Measurements from ENCODE around the gene ME3.
A peak's percentile ranks its signal among the peaks of the same experiment; 100 is the strongest.

The ME3 gene

GRCh38 chr11:86672007-86672621 lies at the start of gene ME3:
Gene ME3, minus strand, starts transcription at chr11:86672616.
- DNase-seq: peak in 1 of 2 donors; percentile 58

GRCh38 chr11:86722006-86722405 lies 49.6 kb upstream of the ME3 start:
- DNase-seq: no peak

- DNase-seq: no peak
Measured at GRCh38 chr11:86720546-86720945, 48.1 kb upstream of the ME3 start.

GRCh38 chr11:86719781-86720463 lies 47.5 kb upstream of the ME3 start:
- no peak for DNase-seq

- no peak for DNase-seq
Measured at GRCh38 chr11:86718999-86719398, 46.6 kb upstream of the ME3 start.

GRCh38 chr11:86718521-86718920 lies 46.1 kb upstream of the ME3 start:
- no peak for DNase-seq

- no peak for DNase-seq
Measured at GRCh38 chr11:86717817-86718501, 45.5 kb upstream of the ME3 start.

- no peak for DNase-seq
Measured at GRCh38 chr11:86715611-86716010, 43.2 kb upstream of the ME3 start.

GRCh38 chr11:86713552-86713951 lies 41.1 kb upstream of the ME3 start:
- no peak for DNase-seq

- no peak for DNase-seq
Measured at GRCh38 chr11:86710936-86711335, 38.5 kb upstream of the ME3 start.

- no peak for DNase-seq
Measured at GRCh38 chr11:86708669-86709068, 36.3 kb upstream of the ME3 start.

- DNase-seq: no peak
Measured at GRCh38 chr11:86706338-86707131, 34.1 kb upstream of the ME3 start.

GRCh38 chr11:86704710-86705109 lies 32.3 kb upstream of the ME3 start:
- DNase-seq: no peak

- no peak for DNase-seq
Measured at GRCh38 chr11:86703987-86704386, 31.6 kb upstream of the ME3 start.

GRCh38 chr11:86702220-86702983 lies 30.0 kb upstream of the ME3 start:
- DNase-seq: no peak

GRCh38 chr11:86699040-86699791 lies 26.8 kb upstream of the ME3 start:
- no peak for DNase-seq

- DNase-seq: no peak
Measured at GRCh38 chr11:86698639-86699038, 26.2 kb upstream of the ME3 start.

GRCh38 chr11:86696451-86696850 lies 24.0 kb upstream of the ME3 start:
- DNase-seq: no peak

GRCh38 chr11:86696004-86696403 lies 23.6 kb upstream of the ME3 start:
- DNase-seq: no peak

GRCh38 chr11:86695373-86695772 lies 23.0 kb upstream of the ME3 start:
- no peak for DNase-seq

- DNase-seq: no peak
Measured at GRCh38 chr11:86693518-86693917, 21.1 kb upstream of the ME3 start.

GRCh38 chr11:86692746-86693145 lies 20.3 kb upstream of the ME3 start:
- DNase-seq: no peak

Measured in hippocampal formation (tissue), 2 donors.